ENCODE measurements around the gene ARHGDIG.
A peak's percentile ranks its signal among the peaks of the same experiment; 100 is the strongest.

The ARHGDIG gene

DNA sequence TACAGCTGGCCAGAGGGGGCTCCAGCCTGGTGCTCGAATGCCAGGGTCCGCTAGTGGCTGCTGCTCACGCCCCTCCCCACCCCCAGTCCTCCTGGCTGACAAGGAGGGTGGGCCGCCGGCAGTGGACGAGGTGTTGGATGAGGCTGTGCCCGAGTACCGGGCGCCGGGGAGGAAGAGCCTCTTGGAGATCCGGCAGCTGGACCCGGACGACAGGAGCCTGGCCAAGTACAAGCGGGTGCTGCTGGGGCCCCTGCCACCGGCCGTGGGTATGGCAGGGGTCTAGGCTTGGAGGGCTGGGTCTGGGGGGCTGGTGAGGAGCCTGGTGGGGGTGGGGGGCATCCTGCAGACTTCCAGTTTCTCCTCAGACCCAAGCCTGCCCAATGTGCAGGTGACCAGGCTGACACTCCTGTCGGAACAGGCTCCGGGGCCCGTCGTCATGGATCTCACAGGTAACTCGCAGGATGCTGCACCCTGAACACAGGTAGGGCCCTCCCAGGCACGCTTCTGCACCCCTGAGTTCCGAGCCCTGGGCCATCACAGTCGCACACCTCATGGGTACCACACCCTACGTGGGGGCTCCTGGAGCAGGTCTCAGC, 1.4 kb downstream of the ARHGDIG start:
- no peak for DNase-seq

DNA sequence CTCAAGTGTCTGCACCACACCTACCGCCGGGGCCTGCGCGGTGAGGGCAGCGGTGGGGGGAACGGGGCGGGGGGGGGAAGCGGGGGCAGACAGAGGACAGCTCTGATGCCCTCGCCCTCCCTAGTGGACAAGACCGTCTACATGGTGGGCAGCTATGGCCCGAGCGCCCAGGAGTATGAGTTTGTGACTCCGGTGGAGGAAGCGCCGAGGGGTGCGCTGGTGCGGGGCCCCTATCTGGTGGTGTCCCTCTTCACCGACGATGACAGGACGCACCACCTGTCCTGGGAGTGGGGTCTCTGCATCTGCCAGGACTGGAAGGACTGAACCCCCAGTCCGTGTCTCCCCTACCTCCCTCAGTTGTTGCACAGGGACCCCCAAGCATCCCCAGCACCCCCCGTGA, 2.1 kb downstream of the ARHGDIG start:
- no peak for DNase-seq

DNA sequence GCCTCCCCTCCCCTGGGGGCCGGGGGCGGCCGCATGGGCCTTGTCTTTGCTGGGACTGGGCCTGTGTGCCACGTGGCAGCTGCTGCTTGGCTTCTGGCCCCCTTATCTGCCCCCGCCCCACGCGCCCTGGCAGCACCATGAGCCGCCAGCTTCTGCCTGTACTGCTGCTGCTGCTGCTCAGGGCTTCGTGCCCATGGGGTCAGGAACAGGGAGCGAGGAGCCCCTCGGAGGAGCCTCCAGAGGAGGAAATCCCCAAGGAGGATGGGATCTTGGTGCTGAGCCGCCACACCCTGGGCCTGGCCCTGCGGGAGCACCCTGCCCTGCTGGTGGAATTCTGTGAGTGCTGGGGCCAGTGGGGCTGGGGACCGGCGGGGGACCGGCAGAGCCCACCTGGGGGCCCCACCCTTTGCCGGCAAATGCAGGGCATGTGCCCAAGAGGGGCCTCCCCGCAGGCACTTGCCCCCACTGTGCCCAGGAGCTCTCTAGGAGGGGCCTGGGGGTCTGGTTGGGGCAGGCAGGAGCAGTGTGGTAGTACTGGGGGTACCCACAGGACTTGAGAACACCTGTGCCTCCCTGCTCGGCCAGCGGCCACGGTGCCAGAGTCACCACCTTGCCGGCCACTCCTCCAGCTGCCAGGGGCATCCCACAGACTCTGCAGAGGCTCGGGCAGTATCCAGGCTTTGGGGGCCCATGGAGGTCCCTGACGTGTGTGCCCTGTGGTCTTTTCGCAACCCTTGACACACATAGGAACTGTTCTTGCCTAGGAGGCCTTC, 2.8 kb downstream of the ARHGDIG start, which contains the start of gene PDIA2:
Gene PDIA2 (plus strand): TSS at position 132 of the 773 bp plus-strand sequence. CDS start 6 bp downstream, at position 138.
- DNase-seq, result no peak

DNA sequence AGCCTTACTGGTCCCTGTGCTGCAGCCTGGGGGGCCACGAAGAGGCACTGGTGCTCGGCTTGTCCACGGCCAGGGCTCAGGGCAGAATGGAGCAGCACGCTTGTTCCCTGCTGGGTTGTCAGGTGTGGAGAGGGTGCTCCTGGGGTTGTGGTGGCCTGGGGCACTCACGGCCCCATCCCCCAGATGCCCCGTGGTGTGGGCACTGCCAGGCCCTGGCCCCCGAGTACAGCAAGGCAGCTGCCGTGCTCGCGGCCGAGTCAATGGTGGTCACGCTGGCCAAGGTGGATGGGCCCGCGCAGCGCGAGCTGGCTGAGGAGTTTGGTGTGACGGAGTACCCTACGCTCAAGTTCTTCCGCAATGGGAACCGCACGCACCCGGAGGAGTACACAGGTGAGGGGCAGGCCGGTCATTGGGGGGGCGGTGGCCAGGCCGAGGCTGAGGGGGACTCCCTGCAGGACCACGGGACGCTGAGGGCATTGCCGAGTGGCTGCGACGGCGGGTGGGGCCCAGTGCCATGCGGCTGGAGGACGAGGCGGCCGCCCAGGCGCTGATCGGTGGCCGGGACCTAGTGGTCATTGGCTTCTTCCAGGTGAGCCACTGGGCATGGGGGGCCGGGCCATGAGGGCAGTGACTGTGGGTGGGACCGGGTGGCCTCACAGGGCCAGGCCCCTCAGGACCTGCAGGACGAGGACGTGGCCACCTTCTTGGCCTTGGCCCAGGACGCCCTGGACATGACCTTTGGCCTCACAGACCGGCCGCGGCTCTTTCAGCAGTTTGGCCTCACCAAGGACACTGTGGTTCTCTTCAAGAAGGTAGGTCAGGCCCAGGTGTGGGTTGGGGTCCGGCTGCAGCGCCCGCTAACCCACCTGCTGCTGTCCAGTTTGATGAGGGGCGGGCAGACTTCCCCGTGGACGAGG, 4.1 kb downstream of the ARHGDIG start:
- DNase-seq, result no peak

DNA sequence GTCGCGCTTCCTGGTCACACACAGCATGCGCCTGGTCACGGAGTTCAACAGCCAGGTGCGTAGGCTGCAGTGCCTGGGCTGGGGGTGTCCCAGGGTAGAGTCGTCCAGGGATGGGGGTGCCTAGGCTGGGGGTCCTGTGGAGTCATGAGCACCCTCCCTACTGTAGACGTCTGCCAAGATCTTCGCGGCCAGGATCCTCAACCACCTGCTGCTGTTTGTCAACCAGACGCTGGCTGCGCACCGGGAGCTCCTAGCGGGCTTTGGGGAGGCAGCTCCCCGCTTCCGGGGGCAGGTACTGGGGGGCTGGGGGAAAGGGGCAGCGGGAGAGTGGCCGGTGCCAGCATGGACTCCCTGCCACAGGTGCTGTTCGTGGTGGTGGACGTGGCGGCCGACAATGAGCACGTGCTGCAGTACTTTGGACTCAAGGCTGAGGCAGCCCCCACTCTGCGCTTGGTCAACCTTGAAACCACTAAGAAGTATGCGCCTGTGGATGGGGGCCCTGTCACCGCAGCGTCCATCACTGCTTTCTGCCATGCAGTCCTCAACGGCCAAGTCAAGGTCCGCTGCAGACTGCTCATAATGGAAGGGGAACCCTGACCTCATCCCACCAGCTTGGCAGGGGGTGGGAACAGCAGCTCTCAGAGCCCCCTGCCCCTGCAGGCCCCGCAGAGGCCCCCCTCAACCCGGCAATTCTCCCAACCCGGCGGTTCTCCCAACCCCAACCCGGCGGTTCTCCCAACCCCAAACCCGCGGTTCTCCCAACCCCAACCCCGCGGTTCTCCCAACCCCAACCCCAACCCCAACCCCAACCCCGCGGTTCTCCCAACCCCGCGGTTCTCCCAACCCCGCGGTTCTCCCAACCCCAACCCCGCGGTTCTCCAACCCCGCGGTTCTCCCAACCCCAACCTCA, 5.0 kb downstream of the ARHGDIG start:
- DNase-seq, result no peak

DNA sequence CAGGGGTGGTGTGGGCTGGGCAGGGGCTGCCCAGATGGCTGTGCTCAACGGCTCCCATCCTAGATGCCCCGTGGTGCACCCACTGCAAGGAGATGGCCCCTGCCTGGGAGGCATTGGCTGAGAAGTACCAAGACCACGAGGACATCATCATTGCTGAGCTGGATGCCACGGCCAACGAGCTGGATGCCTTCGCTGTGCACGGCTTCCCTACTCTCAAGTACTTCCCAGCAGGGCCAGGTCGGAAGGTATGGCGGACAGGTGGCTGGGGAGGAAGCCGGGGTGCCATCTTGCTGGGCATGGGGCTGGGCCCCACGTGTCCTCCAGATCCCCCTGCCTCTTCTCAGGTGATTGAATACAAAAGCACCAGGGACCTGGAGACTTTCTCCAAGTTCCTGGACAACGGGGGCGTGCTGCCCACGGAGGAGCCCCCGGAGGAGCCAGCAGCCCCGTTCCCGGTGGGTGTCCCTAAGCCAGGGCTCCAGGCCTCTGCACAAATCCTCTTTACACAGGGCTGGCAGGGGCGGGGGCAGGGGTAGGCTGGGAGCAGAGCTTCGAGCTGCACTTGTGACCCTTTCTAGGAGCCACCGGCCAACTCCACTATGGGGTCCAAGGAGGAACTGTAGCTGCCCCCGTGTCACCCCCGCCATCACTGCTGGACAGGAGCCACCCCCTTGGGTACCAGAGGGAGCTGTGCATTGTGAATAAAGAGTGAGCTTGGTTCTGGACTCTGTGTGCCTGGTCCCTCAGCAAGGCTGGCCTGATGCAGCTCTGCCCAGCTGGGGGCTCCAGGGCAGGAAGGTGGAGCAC, 6.3 kb downstream of the ARHGDIG start:
- DNase-seq, result no peak

DNA sequence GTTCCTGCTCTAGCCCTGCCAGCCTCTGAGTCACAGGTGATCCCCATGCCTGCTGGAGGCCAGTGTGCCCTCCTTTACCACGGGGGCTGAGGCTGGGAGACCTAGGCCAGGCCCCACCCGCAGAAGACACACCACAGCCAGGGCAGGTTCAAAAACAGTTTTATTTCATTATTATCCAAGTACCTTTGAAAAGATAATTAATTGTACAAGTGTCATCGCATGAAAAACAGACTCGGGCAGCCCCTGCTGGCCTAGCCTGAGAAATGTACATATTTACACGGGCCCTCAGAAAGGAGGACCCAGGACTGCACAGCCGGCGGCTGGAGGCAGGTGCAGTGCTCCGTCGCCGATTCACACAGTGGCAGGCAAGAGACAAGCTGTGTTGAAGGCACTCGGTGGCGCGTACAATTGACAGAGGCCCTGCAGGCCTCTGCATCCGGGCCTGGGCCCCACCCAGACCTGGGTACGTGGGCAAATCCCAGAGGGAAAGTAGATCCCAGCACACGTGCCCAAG, 7.0 kb downstream of the ARHGDIG start:
- DNase-seq, result peak; percentile 14

DNA sequence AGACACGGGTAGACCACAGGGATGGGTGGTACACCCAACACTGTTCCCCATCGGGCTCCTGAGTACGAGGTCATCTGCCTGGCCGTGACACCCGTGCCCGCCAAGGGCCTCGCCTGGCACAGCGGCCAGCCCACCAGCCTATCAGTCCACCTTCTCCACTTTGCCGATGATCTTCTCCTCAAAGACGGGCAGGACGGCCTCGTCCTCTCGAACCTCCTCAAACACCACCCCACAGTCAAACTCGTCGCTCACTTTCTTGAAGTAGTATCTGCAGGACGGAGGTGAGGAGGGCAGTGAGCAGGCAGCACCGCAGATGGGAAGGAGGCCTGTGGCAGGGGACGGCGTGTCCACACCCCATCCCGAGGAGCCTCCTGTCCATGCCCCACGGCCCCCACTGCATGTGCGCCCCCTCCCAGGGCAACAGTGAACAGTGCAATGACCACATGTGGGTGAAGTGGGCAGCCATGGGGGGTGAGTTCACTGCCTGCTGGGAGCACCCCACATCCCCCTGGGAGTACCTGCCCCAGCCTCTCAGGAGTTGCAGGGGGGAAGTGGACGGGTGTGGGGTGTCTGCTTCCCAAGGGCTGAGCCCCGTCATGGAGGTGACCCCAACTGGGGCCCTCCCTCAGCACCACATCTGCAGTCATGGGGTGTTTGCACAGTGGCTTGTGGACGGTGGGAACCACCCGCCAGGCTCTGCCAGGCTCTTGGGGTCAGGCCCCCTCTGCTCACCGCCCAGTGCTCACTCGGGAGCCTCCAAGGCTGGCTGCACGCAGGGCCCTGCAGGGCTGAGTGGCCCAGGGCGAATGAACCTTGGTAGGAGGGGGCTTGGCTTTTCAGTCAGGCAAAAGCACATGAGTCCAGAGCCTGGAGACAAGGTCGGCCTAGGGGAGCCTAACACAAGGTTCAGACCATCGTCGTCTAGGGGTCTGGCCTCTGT, 7.9 kb downstream of the ARHGDIG start:
- no peak for DNase-seq

DNA sequence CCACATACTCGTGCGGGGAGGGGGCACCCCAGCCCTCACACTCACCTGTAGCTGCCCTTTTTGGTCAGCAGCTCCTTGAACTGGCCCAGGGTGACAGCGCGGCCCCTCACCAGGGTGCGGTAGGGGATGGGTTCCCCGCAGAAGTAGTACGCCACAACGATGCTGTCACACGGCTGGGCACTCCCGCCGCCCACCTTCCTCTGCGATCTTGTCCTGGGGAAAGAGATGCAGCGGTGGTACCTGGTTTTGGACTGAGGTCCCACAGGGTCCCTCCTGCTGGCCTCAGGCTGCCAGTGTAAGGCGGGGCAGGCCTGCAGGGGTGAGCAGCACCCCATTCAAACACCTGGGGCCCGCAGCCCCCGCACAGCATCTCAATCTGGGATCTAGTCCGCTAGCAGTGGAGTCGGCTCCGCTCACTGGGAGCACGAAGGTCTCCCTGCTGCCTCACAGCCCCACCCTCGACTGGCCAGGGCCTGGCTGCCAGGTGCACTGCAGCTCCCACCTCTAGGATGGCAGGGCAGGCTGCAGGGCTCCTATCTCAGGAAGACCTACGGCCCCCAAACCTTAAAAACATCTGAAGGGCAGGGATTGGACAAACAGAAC, 9.1 kb downstream of the ARHGDIG start:
- DNase-seq, result no peak

DNA sequence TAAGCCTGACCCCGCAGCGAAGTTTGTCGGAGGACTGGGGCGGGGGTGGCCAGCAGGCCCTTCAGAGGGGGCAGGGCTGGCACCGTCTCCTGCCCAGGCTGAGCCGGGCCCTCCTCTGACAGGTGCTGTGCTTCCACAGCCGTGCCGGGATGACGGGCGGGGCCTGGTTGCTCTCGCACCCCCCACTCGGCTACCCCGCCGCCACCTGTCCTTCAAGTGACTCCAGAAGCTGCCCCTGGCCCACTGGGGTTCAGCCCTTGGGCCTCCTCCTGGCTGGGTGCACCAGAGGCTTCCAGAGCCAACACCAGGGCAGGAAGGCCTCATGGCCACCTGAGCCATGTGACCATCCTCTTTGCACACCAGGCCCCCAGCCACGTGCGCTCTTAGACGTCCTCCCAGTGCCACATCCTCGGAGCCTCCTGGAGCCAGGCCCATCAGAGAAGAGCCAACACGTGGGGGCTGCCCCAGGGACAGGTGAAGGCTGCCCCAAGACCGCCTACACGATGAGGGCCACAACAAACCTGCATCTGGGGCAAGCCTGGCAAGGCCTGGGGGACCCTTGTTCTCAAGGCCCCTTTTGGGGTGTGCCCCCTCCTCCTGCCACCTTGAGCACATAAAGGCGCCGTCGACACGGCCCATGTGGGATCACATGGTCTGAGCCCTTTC, 9.8 kb downstream of the ARHGDIG start:
- no peak for DNase-seq

DNA sequence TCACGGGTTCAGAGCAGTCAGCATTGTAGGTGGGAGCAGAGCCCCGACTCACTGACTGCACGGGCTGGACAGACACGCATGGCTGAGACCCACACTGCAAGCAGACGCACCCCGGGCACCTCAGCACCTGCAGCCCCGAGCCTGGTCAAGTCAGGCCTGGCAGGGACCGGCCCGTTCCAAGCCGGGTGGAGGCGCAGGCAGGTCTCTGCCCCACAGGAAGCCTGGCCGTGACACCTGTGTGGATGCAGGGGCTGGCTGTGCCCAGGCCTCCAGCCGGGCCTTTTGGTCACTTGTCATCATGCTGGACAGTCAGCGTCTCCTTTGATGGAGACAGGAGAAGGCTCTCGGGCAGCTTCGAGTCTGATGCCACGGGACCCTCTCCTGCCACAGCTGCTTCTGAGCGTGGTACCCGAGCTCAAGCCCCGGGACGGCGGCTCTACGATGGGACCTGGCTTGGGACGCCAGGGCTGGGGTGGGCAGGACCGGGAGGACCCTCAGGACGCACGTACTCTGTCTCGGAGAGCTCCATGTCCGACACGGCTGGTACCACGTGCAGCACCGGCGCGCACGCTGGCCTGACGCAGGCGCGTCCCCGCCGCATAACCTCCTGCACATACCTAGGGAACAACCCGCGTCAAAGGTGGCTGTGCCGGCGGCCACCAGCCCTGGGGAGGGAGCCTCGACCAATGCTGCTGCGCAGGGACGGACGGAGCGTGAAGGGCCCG, 10.5 kb downstream of the ARHGDIG start:
- no peak for DNase-seq

DNA sequence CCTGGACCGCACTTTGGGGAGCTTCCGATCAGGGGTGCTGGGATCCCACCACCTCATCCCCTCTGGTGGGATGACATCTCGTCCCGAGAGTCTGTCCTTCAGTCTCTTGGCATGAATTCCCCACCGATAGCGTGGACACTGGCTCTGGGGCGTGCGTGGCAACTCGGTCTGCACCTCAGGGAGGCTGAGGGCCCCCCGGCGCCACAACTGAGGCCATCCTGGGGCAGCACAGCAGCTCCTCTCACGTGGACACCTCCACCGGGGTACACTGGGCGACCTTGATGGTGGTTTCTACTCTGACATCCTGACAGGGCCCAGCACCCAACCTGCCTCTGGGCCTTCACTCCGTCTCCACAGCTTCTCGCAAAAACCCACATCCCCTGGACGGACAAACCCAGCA, 11.1 kb downstream of the ARHGDIG start:
- DNase-seq, result no peak

DNA sequence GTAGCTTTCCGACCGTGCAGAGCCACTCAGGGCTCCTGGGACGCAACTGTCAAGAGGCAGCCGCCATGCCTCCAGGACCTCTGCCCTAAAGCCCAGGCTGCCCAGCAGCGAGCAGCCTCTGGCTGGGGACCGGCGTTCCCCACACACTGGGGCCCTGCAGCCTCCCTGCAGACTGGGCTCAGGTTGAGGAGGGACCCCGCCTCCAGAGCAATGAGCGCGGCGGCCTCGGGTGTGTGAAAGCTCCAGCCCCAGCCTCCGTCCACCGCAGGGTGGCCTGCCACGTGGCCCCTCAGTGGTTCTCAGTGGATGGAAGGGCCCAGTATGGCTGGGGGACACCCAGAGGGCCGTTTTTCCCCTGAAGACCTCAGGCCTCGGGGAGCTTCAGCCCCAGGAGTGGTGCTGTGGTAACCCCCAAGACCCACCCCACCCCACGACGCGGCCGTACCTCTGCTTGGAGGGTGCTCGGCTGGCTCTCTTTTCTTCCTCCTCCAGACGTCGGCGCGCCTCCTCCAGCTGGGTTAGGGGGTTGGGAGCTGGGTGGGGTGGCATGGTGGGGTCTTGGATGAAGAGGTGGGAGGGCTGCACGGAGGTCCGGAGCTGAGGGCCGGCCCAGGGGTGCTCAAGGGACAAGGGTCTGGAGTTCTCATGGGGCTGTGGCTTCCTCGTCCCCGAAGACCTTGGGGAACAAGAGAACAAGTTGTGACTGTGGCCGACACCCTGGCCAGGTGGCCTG, 12.8 kb downstream of the ARHGDIG start:
- no peak for DNase-seq

DNA sequence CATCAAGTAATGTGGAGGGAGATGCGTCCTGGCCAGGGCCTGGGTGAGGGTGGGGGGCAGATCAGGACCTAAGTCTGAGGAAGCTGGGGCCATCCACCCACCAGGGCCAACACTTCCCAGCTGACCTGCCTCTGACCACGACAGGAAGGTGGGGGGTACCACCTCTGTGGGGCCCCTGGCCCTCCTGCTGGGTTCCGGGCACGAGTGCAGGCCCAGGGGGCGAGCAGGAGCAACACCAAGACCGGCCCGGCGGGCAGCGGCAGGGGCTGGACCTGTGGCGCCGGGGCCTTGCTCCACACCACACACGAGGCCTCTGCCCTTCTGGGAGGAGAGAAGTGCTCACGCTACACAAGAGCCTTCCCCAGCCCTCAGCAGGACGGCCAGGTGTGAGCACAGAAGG, 15.9 kb downstream of the ARHGDIG start:
- DNase-seq, result no peak

DNA sequence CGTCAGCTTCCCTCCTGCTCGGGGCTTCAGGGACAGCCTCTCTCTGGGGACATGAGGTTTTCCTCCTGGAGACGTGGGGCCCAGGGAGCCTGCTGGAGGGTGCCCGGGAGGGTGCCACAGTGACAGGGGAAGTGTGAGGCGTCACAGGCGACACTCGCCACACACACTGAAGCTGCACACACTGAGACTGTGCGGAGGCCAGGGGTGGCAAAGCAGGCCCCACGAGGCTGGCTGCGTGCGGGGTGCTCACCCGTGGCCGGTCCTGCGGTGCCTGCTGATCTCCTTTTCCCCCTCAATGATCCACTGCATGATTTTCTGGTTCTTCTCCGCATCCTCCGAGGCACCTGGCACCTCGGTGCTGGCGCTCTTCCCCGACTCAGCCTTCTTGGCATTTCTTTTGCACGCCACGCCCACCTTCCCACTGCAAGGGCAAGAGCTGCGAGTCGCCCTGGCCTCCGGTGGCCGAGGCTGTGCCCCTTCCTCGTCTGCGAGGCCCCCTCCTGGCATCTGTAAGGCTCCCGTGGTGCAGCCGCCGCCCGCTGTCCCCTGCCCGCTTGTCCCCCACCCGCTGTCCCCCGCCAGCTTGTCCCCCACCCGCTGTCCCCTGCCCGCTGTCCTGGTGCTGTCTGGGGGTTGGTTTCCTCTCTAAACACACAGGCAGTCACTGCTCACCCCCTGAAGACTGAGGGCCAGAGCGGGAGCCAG, 16.6 kb downstream of the ARHGDIG start:
- no peak for DNase-seq

DNA sequence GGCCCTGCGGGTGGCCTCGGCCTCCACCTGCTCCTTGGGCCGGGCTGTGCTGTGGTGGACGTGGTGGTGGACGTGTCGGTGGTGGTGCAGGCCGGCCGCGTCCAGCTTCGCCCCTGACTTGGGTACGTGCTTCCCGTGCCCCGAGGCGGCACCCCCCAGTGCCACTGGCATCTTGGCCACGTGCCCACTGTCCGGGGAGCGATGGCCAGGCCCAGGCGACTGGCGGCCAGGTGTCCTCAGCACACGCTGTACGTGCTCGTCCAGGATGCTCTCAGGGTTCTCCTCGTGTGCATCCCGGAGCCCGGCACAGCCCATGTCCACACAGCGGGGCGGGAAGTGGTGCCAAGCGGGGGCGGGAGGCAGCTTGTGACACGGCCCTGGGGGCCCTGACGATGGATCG, 17.4 kb downstream of the ARHGDIG start:
- DNase-seq, result no peak

DNA sequence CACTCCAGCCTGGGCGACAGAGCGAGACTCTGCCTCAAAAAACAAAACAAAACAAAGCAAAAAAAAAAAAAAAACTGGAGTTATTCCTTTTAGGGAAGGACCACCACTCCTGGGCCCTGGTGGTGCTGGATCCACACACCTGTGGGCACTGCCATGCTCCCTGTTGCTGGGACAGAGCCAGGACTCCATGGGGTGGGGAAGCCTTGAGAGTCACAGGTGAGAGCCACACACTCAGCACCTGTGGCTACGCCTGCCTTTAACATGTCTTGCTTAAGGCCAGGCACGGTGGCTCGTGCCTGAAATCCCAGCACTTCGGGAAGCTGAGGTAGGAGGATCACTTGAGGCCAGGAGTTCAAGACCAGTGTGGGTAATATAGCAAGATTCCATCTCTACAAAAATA, 20.8 kb downstream of the ARHGDIG start:
- no peak for DNase-seq

Measured in NCI-H1436 treated with DMSO at 0.1 percent for 48 hours (cell line).